Measurements from ENCODE around the gene ABCA9. TPM values are rescaled to one million over a fixed set of nuclear protein-coding genes. Genes with fewer than 3 reads are reported as not detected.
"Not testable (repeated sequence)": the region's sequence is repeated elsewhere in the genome, so short reads cannot be mapped to it uniquely, and the experiment has no call there.

ABCA9 gene
- total RNA-seq, 2 experiments from 2014 or later = not detected

- Mint-ChIP-seq H3K9me3 (ENCODE audit: low read depth) (no peaks in the 10 kb centered on the region), H3K27me3 (no peaks in the 10 kb centered on the region), H3K36me3 (no peaks in the 10 kb centered on the region), H3K27ac (no peak overlapping the region), H3K4me1 (no peaks in the 10 kb centered on the region), H3K4me3 (no peak overlapping the region)
- ATAC-seq (no peak), DNase-seq (no peak)
- CTCF ChIA-PET = no interaction called here
Observed at GRCh38 chr17:68981288-68981687, 79.4 kb downstream of the ABCA9 start.

GRCh38 chr17:68973098-68973846 lies 87.5 kb downstream of the ABCA9 start:
- ATAC-seq = no peak
- H3K9me3 Mint-ChIP-seq (ENCODE audit: low read depth) = no peaks in the 10 kb centered on the region
- CTCF ChIA-PET = no interaction called here
- no peak overlapping the region for H3K27ac Mint-ChIP-seq
- H3K27me3 Mint-ChIP-seq = no peaks in the 10 kb centered on the region
- H3K4me1 Mint-ChIP-seq = no peaks in the 10 kb centered on the region
- no peak overlapping the region for H3K4me3 Mint-ChIP-seq
- DNase-seq = no peak
- no peaks in the 10 kb centered on the region for H3K36me3 Mint-ChIP-seq

- H3K9me3 Mint-ChIP-seq (ENCODE audit: low read depth) = no peaks in the 10 kb centered on the region
- no peak for DNase-seq
- CTCF ChIA-PET = no interaction called here
- no peak overlapping the region for H3K27ac Mint-ChIP-seq
- no peaks in the 10 kb centered on the region for H3K4me1 Mint-ChIP-seq
- H3K36me3 Mint-ChIP-seq = no peaks in the 10 kb centered on the region
- no peak for ATAC-seq
- H3K4me3 Mint-ChIP-seq = no peak overlapping the region
- H3K27me3 Mint-ChIP-seq = no peaks in the 10 kb centered on the region
Observed at GRCh38 chr17:68972119-68972704, 88.5 kb downstream of the ABCA9 start.

- H3K4me1 Mint-ChIP-seq = no peaks in the 10 kb centered on the region
- no peaks in the 10 kb centered on the region for H3K36me3 Mint-ChIP-seq
- H3K27ac Mint-ChIP-seq = no peak overlapping the region
- CTCF ChIA-PET = interaction anchor here (1.5 kb wide), 1 partner anchor 12 kb away, joined by 3 read pairs; no protein-coding TSS in a partner anchor
- no peaks in the 10 kb centered on the region for H3K27me3 Mint-ChIP-seq
- ATAC-seq = no peak
- no peaks in the 10 kb centered on the region for H3K9me3 Mint-ChIP-seq (ENCODE audit: low read depth)
- no peak overlapping the region for H3K4me3 Mint-ChIP-seq
- no peak for DNase-seq
Observed at GRCh38 chr17:68969101-68969500, 91.6 kb downstream of the ABCA9 start.

- DNase-seq (no peak), ATAC-seq (no peak)
- Mint-ChIP-seq H3K4me3 (no peak overlapping the region), H3K4me1 (no peaks in the 10 kb centered on the region), H3K36me3 (no peaks in the 10 kb centered on the region), H3K27ac (no peak overlapping the region), H3K27me3 (no peaks in the 10 kb centered on the region), H3K9me3 (ENCODE audit: low read depth) (peaks cover 4% of the 10 kb centered on the region)
- CTCF ChIA-PET = no interaction called here
Observed at GRCh38 chr17:68963958-68964357, 96.8 kb downstream of the ABCA9 start.

- no peak for ATAC-seq
- no peak overlapping the region for H3K27ac Mint-ChIP-seq
Observed at GRCh38 chr17:68961214-68961882, 99.4 kb downstream of the ABCA9 start.

GRCh38 chr17:68959117-68959516 lies 101.6 kb downstream of the ABCA9 start:
- H3K9me3 Mint-ChIP-seq (ENCODE audit: low read depth); H3K4me1 Mint-ChIP-seq; H3K27me3 Mint-ChIP-seq; H3K4me3 Mint-ChIP-seq; ATAC-seq; CTCF ChIA-PET; H3K36me3 Mint-ChIP-seq; H3K27ac Mint-ChIP-seq; DNase-seq: not testable (repeated sequence)

More at GRCh38 chr17:68961214-68961882, 99.4 kb downstream of the ABCA9 start:
- CTCF ChIA-PET = no interaction called here
- H3K27me3 Mint-ChIP-seq = peaks cover 2% of the 10 kb centered on the region
- no peak overlapping the region for H3K4me3 Mint-ChIP-seq
- no peaks in the 10 kb centered on the region for H3K4me1 Mint-ChIP-seq
- no peaks in the 10 kb centered on the region for H3K36me3 Mint-ChIP-seq
- DNase-seq = no peak
- peaks cover 5% of the 10 kb centered on the region for H3K9me3 Mint-ChIP-seq (ENCODE audit: low read depth)

GRCh38 chr17:68957944-68958343 lies 102.8 kb downstream of the ABCA9 start:
- H3K36me3 Mint-ChIP-seq = no peaks in the 10 kb centered on the region
- H3K4me1 Mint-ChIP-seq = no peaks in the 10 kb centered on the region
- ATAC-seq (no peak), DNase-seq (no peak)
- CTCF ChIA-PET = interaction anchor here (0.7 kb wide), 1 partner anchor 11 kb away, joined by 3 read pairs; no protein-coding TSS in a partner anchor
- H3K27ac Mint-ChIP-seq = no peak overlapping the region
- no peak overlapping the region for H3K4me3 Mint-ChIP-seq
- peaks cover 2% of the 10 kb centered on the region for H3K27me3 Mint-ChIP-seq
- peaks cover 5% of the 10 kb centered on the region for H3K9me3 Mint-ChIP-seq (ENCODE audit: low read depth)

- Mint-ChIP-seq H3K4me3 (no peak within 1 kb of the TSS), H3K36me3 (no peaks in the 10 kb centered on the region), H3K4me1 (no peaks in the 10 kb centered on the region), H3K27me3 (peaks cover 2% of the 10 kb centered on the region), H3K9me3 (ENCODE audit: low read depth) (peaks cover 5% of the 10 kb centered on the region), H3K27ac (no peak within 1 kb of the TSS)
- no peak for ATAC-seq
- DNase-seq = no peak
- CTCF ChIA-PET = no interaction called here
Observed at GRCh38 chr17:68955181-68955841, 105.4 kb downstream of the ABCA9 start, which contains the start of gene ABCA8. Gene ABCA8 (minus strand): TSS chr17:68955392. CDS start chr17:68942034, 13,358 bp downstream.

- peaks cover 2% of the 10 kb centered on the region for H3K27me3 Mint-ChIP-seq
- ATAC-seq = no peak
- no peaks in the 10 kb centered on the region for H3K36me3 Mint-ChIP-seq
- H3K9me3 Mint-ChIP-seq (ENCODE audit: low read depth) = peaks cover 4% of the 10 kb centered on the region
- DNase-seq = no peak
- CTCF ChIA-PET = no interaction called here
- H3K4me3 Mint-ChIP-seq = no peak overlapping the region
- H3K27ac Mint-ChIP-seq = no peak overlapping the region
- H3K4me1 Mint-ChIP-seq = no peaks in the 10 kb centered on the region
Observed at GRCh38 chr17:68954146-68954896, 106.4 kb downstream of the ABCA9 start.

GRCh38 chr17:68953340-68953997 lies 107.3 kb downstream of the ABCA9 start:
- CTCF ChIA-PET = no interaction called here
- Mint-ChIP-seq H3K27me3 (peaks cover 2% of the 10 kb centered on the region), H3K9me3 (ENCODE audit: low read depth) (no peaks in the 10 kb centered on the region), H3K36me3 (no peaks in the 10 kb centered on the region), H3K27ac (no peak overlapping the region), H3K4me3 (no peak overlapping the region), H3K4me1 (no peaks in the 10 kb centered on the region)
- ATAC-seq (no peak), DNase-seq (no peak)

- DNase-seq = no peak
- Mint-ChIP-seq H3K9me3 (ENCODE audit: low read depth) (peaks cover 2% of the 10 kb centered on the region), H3K27ac (no peak overlapping the region), H3K4me1 (no peaks in the 10 kb centered on the region), H3K4me3 (no peak overlapping the region), H3K36me3 (no peaks in the 10 kb centered on the region), H3K27me3 (no peaks in the 10 kb centered on the region)
- no peak for ATAC-seq
- CTCF ChIA-PET = no interaction called here
Observed at GRCh38 chr17:68950725-68951124, 110.0 kb downstream of the ABCA9 start.
